Body of pancreas (tissue), 4 donors: ENCODE results near the gene MYLK3.

ENCODE experiments used
- POLR2A ChIP-seq, 3 donors: fragments of 450-650 bp; IDR thresholded peaks; one replicate each; pipeline ENCODE4 v1.6.1; 2016; ENCODE audit warnings: antibody characterized with exemption in 3 of 3, mild to moderate bottlenecking in 2 of 3
- TF ChIP-seq, protein P1 (sequence below), 7 experiments: fragments of 450-650 bp in 4 of 7; fragments of 200-600 bp in 3 of 7; sonication (generic) in 3 of 7; IDR thresholded peaks; one replicate each; pipeline ENCODE4 v1.5.1; 2016 to 2019; ENCODE audit warnings: antibody characterized with exemption in 7 of 7

DNA sequence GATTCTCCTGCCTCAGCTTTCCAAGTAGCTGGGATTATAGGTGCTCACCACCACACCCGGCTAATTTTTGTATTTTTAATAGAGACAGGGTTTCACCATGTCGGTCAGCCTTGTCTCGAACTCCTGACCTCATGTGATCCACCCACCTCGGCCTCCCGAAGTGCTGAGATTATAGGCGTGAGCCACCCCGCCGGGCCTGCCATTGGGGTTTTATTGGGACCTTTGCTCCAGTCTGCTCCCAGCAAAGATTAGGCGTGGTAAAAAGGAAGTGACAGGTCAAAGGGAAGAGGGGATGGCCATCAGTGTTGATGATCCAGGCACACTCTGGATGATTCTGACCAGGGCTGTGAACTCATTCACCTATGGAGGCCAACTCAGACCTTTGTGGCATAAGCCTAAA is 20.5 kb downstream of the MYLK3 start:
- TF ChIP-seq, protein P1, sequence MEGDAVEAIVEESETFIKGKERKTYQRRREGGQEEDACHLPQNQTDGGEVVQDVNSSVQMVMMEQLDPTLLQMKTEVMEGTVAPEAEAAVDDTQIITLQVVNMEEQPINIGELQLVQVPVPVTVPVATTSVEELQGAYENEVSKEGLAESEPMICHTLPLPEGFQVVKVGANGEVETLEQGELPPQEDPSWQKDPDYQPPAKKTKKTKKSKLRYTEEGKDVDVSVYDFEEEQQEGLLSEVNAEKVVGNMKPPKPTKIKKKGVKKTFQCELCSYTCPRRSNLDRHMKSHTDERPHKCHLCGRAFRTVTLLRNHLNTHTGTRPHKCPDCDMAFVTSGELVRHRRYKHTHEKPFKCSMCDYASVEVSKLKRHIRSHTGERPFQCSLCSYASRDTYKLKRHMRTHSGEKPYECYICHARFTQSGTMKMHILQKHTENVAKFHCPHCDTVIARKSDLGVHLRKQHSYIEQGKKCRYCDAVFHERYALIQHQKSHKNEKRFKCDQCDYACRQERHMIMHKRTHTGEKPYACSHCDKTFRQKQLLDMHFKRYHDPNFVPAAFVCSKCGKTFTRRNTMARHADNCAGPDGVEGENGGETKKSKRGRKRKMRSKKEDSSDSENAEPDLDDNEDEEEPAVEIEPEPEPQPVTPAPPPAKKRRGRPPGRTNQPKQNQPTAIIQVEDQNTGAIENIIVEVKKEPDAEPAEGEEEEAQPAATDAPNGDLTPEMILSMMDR (IDR thresholded peaks at IDR 0.05) = no peak
- no peak for TF ChIP-seq POLR2A (IDR thresholded peaks at IDR 0.05)
